Hypothalamus (tissue), 51 donors: ENCODE results near the gene RBM33.

Experiments used
- DNase-seq, 51 donors: peaks; one replicate each; lab custom pipeline; 2025; lab: John Stamatoyannopoulos, UW

Gene RBM33

DNA sequence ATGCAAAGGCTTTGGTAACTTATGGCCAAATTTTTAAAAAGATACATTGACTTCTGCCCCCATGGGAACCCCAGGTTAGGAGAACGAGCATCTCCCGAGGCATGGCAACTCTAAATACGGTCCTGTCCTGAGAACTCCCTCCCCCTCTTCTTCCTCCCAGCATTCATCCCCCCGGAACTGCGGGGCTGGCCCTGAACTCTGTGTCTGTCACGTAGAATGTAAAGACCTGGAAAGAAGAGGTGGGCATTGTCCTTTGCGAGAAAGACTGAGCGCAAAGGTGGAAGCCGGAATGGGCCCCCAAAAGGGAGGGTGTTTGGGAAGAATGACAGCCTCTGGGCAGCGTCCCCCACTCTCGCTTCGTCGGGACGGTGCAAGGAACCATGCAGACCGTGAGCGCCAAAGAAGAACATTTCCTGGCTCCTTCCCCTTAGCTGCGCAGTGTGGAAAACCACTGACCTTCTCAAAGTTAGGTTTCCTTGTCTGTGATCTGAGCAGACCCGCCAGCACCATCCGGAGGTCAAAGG lies 146.8 kb downstream of the RBM33 start:
- DNase-seq = no peak

DNA sequence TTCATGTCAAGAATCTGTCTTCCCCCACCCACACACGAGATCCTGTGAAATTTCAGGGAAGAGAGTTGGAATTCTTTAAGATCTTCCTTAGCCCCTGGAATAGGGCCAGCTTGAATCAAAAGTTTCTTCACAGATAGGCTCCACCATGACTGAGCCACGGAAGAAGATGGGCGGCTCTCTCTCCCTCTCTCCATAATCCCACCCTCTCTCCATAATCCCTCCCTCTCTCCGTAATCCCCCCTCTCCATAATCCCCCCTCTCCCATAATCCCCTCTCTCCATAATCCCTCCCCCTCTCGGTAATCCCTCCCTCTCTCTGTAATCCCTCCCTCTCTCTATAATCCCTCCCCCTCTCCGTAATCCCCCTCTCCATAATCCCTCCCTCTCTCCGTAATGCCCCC lies 147.4 kb downstream of the RBM33 start:
- no peak for DNase-seq

DNA sequence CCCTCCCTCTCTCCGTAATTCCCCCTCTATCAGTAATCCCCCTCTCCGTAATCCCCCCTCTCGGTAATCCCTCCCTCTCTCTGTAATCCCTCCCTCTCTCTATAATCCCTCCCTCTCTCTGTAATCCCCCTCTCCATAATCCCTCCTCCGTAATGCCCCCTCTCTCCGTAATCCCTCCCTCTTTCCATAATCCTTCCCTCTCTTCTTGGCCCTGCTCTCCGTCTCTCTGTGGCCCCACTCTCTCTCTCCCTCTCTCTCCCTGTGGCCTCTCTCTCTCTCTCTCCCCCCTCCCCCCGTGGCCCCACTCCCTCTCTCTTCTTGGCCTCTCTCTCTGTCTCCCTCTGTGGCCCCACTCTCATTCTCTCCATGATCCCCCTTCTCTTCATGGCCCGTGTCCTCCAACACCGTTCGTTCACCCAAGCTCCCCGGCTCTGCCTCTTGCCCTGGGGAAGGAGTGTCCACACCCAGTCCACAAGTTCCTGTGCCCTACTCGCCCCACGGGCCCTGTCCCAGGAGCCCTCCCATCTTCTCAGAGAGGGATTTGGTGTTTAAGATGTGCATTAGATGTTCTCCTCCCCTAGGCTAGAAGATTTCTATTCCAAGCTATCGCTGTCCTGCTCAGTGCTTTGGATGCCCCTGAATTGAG lies 148.0 kb downstream of the RBM33 start:
- no peak for DNase-seq

DNA sequence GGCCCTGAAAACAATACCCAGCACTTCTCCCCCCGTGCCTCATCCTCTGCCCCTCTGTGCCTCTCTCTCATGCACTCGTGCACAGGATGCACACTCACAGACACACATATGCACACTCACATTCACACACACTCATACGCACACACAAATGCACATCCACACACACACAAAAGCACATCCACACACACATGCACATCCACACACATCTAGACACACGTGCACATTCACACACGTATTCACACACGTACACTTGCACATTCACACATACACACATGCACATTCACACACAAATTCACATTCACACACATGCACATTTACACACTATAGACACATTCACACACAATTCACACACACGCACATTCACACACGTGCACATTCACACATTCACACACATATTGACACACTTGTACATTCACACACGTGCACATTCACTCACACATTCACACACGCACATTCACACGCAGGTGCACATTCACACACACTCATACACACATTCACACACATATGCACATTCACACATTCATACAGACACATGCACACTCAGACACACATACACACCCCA lies 148.6 kb downstream of the RBM33 start:
- no peak for DNase-seq

DNA sequence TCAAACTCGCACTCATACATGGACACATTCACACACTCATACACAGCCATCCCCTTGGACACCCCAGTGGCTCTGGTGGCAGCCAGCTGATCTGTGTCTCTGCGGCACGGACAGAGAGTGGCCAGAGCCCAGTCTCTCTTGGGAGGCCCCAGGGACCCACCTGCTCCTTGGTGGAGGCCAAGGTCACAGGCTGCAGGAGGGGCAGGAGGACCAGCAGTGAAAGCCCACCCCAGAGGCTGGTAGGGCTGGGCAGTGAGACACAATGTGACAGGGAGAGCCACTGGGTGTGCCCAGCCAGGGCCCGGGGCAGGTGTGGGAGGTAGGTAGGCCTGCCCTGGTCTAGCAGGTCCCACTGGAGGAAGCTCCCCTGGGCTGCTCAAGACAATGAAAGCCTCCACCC lies 149.3 kb downstream of the RBM33 start:
- DNase-seq = no peak

DNA sequence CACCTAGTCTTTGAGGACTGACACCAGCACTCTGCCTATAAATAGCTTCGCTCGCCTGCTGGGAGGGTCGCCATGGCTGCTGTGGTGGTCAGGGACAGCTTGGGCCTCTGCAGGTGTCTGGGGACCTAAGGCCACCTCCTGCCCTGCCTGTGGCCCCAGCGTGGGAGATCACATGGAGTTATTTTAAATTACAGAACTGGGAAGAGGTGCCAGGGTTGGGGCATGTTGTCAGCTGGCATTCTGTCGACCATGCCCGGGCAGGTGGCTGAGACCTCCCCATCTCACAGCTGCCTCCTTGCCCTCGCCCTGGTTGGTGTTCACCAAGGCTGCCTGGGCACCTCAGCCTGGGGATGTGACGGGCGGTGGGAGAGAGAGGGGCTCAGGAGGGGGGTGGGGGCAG lies 149.7 kb downstream of the RBM33 start:
- DNase-seq = no peak

DNA sequence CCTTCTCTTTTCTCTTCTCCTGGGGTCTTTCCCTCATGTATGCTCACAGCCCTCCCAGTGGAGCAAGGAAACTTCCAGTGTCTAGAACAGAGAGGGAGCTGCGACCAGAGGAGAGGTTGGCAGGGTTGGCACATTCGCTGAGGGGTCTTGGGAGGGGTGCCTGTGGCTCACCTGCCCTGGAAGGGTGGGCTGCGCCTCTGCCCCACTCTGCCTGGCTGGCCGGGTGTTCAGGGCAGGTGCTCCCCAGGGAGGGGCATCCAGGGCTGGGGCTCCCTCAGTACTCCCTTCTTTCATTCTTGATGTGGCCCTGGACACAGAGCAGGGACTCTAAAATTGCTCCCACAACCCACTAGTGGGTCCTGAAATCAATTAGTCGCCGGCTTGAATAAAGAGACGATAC lies 150.9 kb downstream of the RBM33 start:
- DNase-seq = no peak

DNA sequence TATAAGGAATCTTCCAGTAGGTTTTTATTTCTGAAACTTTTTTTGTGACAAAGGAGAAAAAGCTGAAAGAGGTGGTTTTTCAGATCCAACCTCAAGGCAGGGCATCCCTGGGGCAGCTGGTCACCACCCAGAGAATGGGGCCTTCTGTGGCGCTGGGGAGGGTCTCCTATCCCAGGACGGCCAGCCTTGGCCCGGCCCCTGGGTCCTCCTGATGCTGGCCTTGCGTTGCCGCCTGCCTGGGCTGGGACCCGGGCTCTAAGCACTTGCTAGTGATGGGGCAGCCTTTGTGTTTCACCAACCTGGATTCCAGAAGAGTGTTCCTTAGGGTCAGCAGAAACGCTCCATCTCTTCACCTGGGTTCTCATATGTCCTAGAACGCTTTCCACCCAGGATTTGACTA lies 151.5 kb downstream of the RBM33 start:
- DNase-seq = no peak

DNA sequence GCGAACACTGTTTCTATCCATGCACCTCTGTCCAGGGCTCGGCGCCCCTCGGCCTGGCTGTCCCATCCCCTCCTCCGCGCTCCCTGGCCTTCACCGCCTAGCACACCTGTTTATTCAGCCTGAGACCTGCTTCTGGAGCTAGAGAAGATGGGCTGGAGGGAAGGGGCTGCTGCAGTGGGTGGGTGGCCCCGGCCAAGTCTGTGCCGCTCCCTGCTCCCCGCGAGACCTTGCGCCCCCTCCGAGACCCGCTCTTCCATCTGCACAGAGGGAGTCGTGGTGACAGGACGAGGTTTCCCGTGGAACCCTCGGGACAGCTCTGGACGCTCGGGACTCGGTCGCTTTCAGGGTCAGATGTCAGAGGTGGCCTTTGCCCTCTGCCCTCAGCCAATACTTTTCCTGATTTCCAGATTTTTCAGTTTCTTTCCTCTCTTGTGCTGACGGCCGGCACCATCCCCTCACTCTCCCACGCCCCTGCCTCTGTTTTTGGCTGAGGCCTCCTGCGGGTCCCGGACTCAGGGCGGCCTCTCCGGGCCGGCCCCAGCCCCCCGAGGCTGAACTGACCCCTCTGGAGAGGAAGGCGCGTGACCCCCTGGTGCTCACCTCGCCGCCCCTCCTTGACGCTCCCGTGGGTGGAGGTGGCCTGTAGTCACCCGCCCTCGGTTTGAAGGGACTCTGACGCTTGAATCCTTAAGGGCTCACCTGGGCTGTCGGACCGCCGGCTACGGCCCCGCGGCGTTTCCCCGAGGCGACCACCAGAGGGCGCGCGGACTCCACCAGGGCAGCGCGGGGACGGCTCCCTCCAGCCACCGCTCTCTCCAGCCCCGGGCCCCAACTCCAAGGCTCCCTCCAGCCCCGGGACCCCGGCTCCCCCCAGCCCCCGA lies 152.2 kb downstream of the RBM33 start:
- DNase-seq = peak in 35 of 51 donors; percentile 7 to 77 (median 35)

DNA sequence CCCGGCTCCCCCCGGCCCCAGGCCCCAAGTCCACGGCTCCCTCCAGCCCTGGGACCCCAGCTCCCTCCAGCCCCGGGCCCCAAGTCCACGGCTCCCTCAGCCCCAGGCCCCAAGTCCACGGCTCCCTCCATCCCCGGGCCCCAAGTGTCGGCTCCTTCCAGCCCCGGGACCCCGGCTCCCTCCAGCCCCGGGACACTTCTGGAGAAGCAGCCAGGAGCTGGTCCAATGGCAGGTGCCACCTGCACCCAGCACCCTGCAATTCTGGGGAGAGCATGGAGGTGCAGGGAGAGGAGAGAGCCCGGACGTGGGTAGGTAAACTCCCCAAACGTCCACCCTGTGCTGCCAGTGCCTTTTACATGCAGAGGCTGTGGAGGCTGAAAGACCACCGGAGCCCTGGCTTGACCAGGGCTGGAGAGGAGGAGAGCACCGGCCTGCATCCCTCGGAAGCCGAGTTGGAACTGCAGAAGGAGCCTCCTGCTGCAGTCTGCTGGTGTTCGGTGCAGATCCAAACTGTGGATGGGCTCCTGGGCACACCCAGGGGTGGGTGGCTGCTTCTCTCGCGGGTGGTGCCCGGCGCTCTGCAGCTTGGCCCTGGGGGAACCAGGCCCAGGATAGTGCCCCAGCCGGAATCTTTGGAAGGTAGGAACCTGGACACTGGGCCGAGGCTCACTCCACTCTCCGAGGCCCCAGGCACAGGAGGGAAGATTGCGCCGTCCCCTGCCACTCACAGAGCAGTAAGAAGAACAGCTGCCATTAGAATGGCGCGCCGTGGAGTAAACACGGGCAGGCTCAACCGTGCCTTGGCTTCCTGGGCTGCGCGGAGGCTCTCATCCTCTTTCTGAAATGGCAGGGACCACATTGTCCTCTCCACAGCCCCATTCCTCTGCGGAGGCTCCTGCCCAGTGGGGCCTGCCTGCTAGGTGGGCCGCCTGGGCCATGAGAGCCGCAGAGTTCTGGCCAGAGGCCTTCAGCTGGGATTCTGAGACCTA lies 153.1 kb downstream of the RBM33 start:
- peak in 1 of 51 donors; percentile 16 for DNase-seq

DNA sequence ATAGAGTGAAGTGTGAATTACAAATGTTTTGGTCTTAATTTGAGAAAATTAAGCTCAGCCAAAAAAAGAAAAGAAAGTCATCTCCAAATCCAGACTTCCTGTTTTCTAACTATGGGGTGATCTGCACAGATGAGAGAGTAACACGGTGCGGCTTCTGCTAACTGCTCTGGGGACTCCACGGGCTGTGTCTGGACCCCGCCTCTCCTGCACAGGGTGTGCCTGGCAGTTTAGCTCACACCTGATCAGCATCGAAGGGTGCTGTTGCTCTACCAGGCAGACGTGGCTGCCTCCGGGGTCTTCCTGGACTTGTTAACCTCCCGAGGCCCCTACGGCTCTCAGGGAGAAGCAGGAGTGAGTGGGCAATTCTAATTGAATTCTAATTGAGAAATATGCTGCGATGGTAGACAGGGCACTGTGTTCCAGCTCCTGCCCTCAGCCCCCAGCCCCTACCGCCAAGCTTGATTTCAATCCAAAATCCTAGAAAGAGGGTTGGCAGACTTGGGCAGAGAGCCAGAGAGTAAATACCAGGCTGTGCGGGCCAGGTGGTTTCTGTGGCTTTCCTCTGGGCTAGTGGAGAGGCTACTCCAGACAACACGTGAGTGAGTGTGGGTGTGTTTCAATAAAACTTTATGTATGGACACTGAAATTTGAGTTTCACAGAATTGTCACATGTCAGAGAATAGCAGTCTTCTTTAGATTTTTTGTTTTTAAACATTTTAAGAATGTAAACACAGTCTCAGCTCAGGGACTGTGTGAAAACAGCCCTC lies 154.4 kb downstream of the RBM33 start:
- DNase-seq = no peak

DNA sequence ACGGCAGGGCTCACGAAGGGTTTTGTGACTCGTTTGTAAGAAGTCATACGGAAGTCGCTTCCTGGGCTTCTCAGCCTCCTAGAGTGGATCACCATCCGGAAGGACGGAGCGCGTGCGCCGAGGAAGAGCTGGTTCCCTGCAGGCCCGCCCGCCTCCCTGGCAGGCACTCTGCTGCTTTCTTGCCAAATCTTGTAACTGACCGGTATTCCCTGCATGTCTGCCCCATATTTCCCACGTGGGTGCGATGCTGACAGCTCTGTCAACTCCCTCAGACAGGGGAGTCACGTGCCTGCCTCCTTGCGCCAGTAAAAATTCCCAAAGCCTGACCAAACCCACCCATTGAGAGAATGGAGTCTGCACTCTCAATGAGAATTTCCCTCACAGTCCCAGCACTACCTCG lies 155.1 kb downstream of the RBM33 start:
- peak in 2 of 51 donors; percentile 19 to 21 for DNase-seq

DNA sequence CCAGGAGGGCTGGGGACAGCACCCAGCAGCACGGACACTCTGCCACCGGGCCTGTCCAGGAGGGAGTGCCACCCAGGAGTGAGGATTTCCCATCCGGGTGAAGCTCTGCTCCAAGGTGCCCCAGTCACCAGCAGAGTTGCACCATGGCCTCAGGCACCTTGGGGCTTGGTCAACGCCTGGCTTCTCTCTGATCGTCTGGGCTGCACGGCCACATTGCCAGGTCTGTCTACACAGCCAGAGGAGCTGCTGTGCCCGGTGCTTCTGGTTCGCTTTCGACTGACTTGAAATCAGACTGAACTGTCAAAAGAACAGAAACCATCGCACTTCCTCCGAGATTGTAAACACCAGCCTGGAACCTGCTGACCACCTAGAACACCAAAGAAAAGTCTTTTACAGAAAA lies 155.8 kb downstream of the RBM33 start:
- no peak for DNase-seq

DNA sequence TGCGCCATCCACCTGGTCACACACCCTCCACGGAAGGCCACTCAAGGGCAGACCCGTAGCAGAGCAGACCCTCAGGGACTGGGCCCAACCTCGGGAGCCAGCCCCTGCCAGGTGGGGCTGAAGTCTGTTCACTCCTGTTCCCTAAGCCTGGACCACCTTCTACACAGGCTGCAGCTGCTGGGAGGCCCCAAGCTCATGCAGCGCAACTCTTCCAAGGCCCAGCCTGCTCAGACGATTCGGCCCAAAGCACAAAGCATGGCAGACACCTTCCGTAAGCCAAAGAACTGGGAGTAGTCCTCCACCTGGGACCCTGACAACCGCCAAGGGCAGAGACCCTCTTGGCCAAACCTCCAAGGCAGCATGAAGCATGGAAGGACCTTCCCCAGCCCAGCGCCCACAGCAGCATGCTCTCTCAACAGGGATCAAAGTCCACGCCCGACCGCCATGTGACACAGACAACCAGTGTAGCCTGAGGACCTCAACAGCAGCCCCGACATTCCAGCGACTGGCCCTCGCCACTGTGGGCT lies 156.3 kb downstream of the RBM33 start:
- no peak for DNase-seq

DNA sequence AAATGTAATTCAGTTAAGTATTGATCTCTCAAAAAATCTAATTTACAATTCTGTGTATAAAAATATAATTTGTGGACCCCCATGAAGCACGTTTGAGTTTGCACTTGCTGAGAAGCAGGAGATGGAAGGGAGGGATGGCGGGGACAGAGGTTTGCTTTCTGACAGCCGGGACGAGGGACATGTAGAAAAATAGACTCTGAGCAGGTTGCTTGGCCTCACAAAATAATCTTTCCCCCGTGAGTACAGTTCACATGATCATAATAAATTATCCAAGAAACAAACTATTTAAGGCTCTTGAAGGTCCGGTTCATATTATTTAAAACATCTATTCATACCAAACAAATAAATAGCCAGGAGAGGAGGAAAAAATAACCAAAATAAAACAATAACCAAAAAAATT lies 157.8 kb downstream of the RBM33 start:
- no peak for DNase-seq

DNA sequence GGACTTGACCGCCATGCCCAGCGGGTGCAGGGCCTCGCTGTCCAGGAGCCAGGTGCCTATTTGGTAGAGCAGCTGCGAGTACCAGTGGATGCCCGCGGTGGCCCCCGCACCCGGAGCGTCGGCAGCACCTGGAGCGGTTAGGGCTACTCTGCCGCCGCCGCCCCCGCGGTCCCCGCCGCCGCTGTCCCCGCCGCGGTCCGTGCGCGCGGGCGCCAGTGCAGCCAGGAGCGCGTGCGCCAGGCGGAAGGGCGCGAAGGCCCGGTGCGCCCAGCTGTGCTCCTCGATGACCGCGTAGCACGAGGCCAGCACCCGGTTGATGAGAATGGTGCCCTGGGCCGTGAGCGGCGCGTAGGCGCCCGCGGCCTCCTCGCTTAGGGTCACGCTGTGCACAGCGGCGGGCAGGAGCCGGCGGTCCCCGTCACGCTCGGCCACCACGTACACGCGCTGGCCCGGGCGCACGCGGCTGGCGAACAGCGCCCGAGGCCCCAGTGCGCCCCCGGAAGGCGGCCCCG lies 158.5 kb downstream of the RBM33 start:
- no peak for DNase-seq

DNA sequence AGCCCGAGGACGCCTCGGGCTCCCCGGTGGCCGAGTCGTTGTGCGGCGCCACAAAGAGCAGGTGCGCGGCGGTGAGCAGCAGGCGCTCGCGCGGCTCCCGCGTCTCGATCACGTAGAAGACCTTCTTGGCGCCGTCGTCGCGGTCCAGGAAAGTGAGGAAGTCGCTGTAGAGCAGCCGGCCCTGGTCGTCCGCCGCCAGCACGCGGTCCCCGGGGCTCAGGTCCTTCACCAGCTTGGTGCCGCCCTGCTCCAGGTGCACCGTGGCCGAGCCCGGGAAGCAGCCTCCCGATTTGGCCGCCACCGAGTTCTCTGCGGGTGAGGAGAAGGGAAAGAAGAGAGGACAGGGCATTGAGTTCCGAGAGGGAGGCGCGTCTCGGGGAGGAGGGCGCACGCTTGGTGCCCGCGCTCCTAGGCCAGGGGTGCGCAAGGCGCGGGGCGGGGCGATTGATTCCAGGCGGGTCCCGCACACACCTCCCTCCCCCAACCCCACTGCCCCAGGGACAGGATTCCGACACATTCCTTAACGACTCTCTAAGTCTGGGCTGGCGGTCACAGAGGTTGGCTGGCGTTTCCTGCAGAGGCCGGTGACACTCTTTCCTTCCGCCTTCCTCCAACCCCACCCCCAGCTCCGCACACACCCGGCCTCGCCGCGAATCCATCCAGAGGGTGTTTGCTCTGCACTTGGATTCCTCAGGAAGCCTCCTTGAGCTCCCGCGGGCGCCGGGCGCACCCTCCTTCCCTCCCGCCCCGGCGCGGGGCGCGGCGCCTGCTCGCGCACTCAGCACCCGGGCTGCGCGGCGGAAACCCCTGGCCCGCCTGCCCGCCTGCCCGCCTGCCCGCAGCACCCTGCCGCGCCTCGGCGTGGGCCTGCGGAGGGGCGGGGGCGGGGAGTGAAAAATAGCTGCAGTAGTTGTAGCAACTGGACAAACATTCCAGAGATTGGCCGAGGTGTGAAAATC lies 159.2 kb downstream of the RBM33 start:
- no peak for DNase-seq

DNA sequence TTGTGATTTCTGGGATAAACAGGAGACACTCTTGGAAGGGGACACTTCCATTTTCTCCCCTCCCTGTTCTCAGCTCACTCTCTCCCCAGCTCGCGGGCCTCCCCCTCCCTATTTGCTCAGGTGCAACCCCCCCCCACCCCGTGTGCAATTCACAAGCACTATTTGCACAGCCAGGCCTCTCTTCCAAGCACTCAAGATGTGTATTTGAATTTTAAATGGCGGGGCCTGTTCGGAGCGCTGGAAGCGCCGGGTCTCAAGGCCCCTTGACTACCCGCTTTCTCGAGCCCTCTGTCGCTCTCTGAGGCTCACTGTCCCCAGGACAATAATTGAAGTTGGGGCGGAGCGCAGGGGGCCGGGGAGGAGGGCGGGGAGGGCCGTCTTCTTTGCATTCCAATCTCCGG lies 160.0 kb downstream of the RBM33 start:
- no peak for DNase-seq
